IMR-90 (cell line): ENCODE results near the gene COTL1. TPM values are rescaled to one million over a fixed set of nuclear protein-coding genes. Genes with fewer than 3 reads are reported as not detected.

Experiments
- ATAC-seq: fragments of 200-7000 bp; cut with Tn5 transposase; 2 replicates; pipeline ENCODE4 v1.9.1; 2020; ENCODE audit warnings: low read depth, mild to moderate bottlenecking, moderate library complexity
- BruUV-seq: library from RNA; stranded (reverse); fragments of 400-500 nt; replicated peaks from 2 replicates; lab custom pipeline; 2021; lab: Mats Ljungman, UMichigan
- CTCF ChIA-PET: fragments of 300-600 bp; formaldehyde crosslinking; extraction: SDS; loops from one replicate; lab custom pipeline; 2021; ENCODE audit warnings: antibody characterized with exemption; lab: Yijun Ruan, JAX
- POLR2A ChIA-PET: fragments of 300-600 bp; sonication (Branson Sonifier 250); formaldehyde crosslinking; loops from one replicate; lab custom pipeline; 2022; ENCODE audit warnings: antibody characterized with exemption; ENCODE audit not compliant: unreplicated experiment; lab: Charles Lee
- DNase-seq: peaks from one replicate; pipeline ENCODE4 v3.0.0; 2013
- H2AFZ ChIP-seq: replicated peaks from 2 replicates; pipeline ENCODE3; 2013; ENCODE audit warnings: low read length, mild to moderate bottlenecking; ENCODE audit not compliant: poor library complexity
- H2AK5ac ChIP-seq: 2 replicates; pipeline ENCODE4 v1.6.1; 2013; ENCODE audit warnings: low read depth, low read length, inconsistent platforms
- H2AK9ac ChIP-seq: replicated peaks from 2 replicates; pipeline ENCODE3; 2013; ENCODE audit warnings: mild to moderate bottlenecking, low read depth, low read length, moderate library complexity; ENCODE audit not compliant: poor library complexity
- H2BK120ac ChIP-seq: 2 replicates; pipeline ENCODE4 v1.6.1; 2013; ENCODE audit warnings: low read depth, low read length, inconsistent platforms
- H2BK15ac ChIP-seq: 3 replicates; pipeline ENCODE4 v1.6.1; 2013; ENCODE audit warnings: low read depth, low read length, inconsistent platforms
- H2BK20ac ChIP-seq: 2 replicates; pipeline ENCODE4 v1.6.1; 2013; ENCODE audit warnings: low read depth, mild to moderate bottlenecking, inconsistent platforms, low read length, moderate library complexity
- H2BK5ac ChIP-seq: 2 replicates; pipeline ENCODE4 v1.6.1; 2013; ENCODE audit warnings: mild to moderate bottlenecking, low read depth, low read length, inconsistent platforms; ENCODE audit not compliant: poor library complexity, severe bottlenecking
- H3K14ac ChIP-seq: replicated peaks from 2 replicates; pipeline ENCODE4 v1.6.1; 2013; ENCODE audit warnings: low read depth, low read length, inconsistent platforms
- H3K18ac ChIP-seq: 2 replicates; pipeline ENCODE4 v1.6.1; 2013; ENCODE audit warnings: low read depth, low read length, control low read depth
- H3K23ac ChIP-seq: 2 replicates; pipeline ENCODE4 v1.6.1; 2013; ENCODE audit warnings: low read depth, low read length, inconsistent platforms
- H3K27ac ChIP-seq: 2 replicates; pipeline ENCODE4 v1.5.1; 2013; ENCODE audit warnings: mild to moderate bottlenecking, control low read depth, low read length; ENCODE audit not compliant: insufficient read depth
- H3K27me3 ChIP-seq: 2 replicates; pipeline ENCODE4 v1.6.1; 2013; ENCODE audit warnings: low read length; ENCODE audit not compliant: control insufficient read depth, insufficient read depth
- H3K36me3 ChIP-seq: 2 replicates; pipeline ENCODE4 v1.6.1; 2013; ENCODE audit warnings: low read length, mixed read lengths; ENCODE audit not compliant: control insufficient read depth, insufficient read depth
- H3K4ac ChIP-seq: 2 replicates; pipeline ENCODE4 v1.6.1; 2013; ENCODE audit warnings: low read depth, low read length, inconsistent platforms
- H3K4me1 ChIP-seq: 2 replicates; pipeline ENCODE4 v1.6.1; 2013; ENCODE audit warnings: low read length, mixed read lengths; ENCODE audit not compliant: control insufficient read depth, insufficient read depth
- H3K4me2 ChIP-seq: 2 replicates; pipeline ENCODE4 v1.6.1; 2013; ENCODE audit warnings: low read depth, mild to moderate bottlenecking, control low read depth, low read length, moderate library complexity
- H3K4me3 ChIP-seq: 2 replicates; pipeline ENCODE4 v1.5.1; 2013; ENCODE audit warnings: low read depth, mild to moderate bottlenecking, control low read depth, low read length, moderate library complexity; ENCODE audit not compliant: insufficient read depth
- H3K56ac ChIP-seq: 2 replicates; pipeline ENCODE4 v1.6.1; 2013; ENCODE audit warnings: low read length, inconsistent platforms; ENCODE audit not compliant: insufficient read depth; ENCODE audit errors: extremely low read depth
- H3K79me1 ChIP-seq, 2 experiments: 2 replicates each; pipeline ENCODE4 v1.6.1; 2013; ENCODE audit warnings: low read length in 2 of 2, inconsistent platforms in 1 of 2, low read depth in 1 of 2
- H3K9ac ChIP-seq: 2 replicates; pipeline ENCODE4 v1.6.1; 2013; ENCODE audit warnings: low read depth, low read length, control low read depth
- H3K9me1 ChIP-seq: 2 replicates; pipeline ENCODE4 v1.6.1; 2013; ENCODE audit warnings: low read length, inconsistent platforms; ENCODE audit not compliant: insufficient read depth
- H3K9me3 ChIP-seq: 2 replicates; pipeline ENCODE4 v1.6.1; 2013; ENCODE audit warnings: low read length; ENCODE audit not compliant: control insufficient read depth, insufficient read depth
- H4K20me1 ChIP-seq: 2 replicates; pipeline ENCODE4 v1.6.1; 2013; ENCODE audit warnings: low read length, inconsistent platforms; ENCODE audit not compliant: insufficient read depth
- H4K5ac ChIP-seq: 2 replicates; pipeline ENCODE4 v1.6.1; 2013; ENCODE audit warnings: mild to moderate bottlenecking, low read depth, low read length, control low read depth
- H4K8ac ChIP-seq, 2 experiments: 2 replicates each; pipeline ENCODE4 v1.6.1; 2013; ENCODE audit warnings: low read depth in 2 of 2, low read length in 2 of 2, control low read depth in 1 of 2, inconsistent platforms in 1 of 2
- H4K91ac ChIP-seq: 2 replicates; pipeline ENCODE4 v1.6.1; 2013; ENCODE audit warnings: low read depth, low read length, inconsistent platforms; ENCODE audit not compliant: insufficient read depth
- CEBPB ChIP-seq: IDR thresholded peaks from 2 replicates; pipeline ENCODE4 v1.6.1; 2012; ENCODE audit warnings: low read depth, low read length, improper control_type of control experiment
- CHD1 ChIP-seq: IDR thresholded peaks from 2 replicates; pipeline ENCODE4 v1.6.1; 2012; ENCODE audit warnings: low read depth, low read length, improper control_type of control experiment
- FOS ChIP-seq: fragments of 150-350 bp; IDR thresholded peaks from 2 replicates; pipeline ENCODE4 v1.6.1; 2016; ENCODE audit warnings: low read depth, low read length
- MAZ ChIP-seq: IDR thresholded peaks from 2 replicates; pipeline ENCODE4 v1.6.1; 2012; ENCODE audit warnings: low read depth, mild to moderate bottlenecking, low read length, improper control_type of control experiment, moderate library complexity, borderline replicate concordance
- MXI1 ChIP-seq: IDR thresholded peaks from 2 replicates; pipeline ENCODE4 v1.6.1; 2012; ENCODE audit warnings: low read depth, mild to moderate bottlenecking, low read length, moderate library complexity, borderline replicate concordance
- NFE2L2 ChIP-seq: fragments of 150-350 bp; IDR thresholded peaks from 2 replicates; pipeline ENCODE4 v1.6.1; 2016; ENCODE audit warnings: low read depth, mild to moderate bottlenecking, low read length
- POLR2A ChIP-seq: IDR thresholded peaks from 2 replicates; pipeline ENCODE4 v1.6.1; 2012; ENCODE audit warnings: mild to moderate bottlenecking, low read depth, low read length
- RAD21 ChIP-seq: IDR thresholded peaks from 2 replicates; pipeline ENCODE4 v1.6.1; 2012; ENCODE audit warnings: low read length, improper control_type of control experiment
- RCOR1 ChIP-seq: IDR thresholded peaks from 2 replicates; pipeline ENCODE4 v1.6.1; 2012; ENCODE audit warnings: mild to moderate bottlenecking, low read length, improper control_type of control experiment; ENCODE audit not compliant: insufficient replicate concordance
- RFX5 ChIP-seq: IDR thresholded peaks from 2 replicates; pipeline ENCODE4 v1.8.0; 2012; ENCODE audit warnings: low read depth, mild to moderate bottlenecking, low read length, moderate library complexity
- SMC3 ChIP-seq: fragments of 150-350 bp; IDR thresholded peaks from 2 replicates; pipeline ENCODE4 v1.6.1; 2016; ENCODE audit warnings: low read depth, mild to moderate bottlenecking, antibody characterized with exemption, low read length, moderate library complexity
- USF2 ChIP-seq: fragments of 150-350 bp; IDR thresholded peaks from 2 replicates; pipeline ENCODE4 v1.6.1; 2017; ENCODE audit warnings: mild to moderate bottlenecking, antibody characterized with exemption, low read length, low read depth
- WGBS, 2 experiments: methylation state at CpG; one replicate each; pipeline versions ENCODE4 v1.1.5 to v1.1.7; 2013; ENCODE audit warnings: missing lambda C conversion rate in 2 of 2; ENCODE audit not compliant: insufficient read length in 1 of 2; ENCODE audit errors: extremely low coverage in 2 of 2; 5-methylcytosine and 5-hydroxymethylcytosine counted together
- dilution Hi-C: fragments of 300-500 bp; cut with HindIII; formaldehyde crosslinking; loops from one replicate; pipeline ENCODE4 v1.14.3; 2018; ENCODE audit warnings: low sequenced_read_pairs; ENCODE audit not compliant: unreplicated experiment
- in situ Hi-C: fragments of 300-500 bp; cut with MboI; formaldehyde crosslinking; loops from 3 replicates; pipeline ENCODE4 v1.14.3; 2019; ENCODE audit warnings: low sequenced_read_pairs, inconsistent platforms, mixed read lengths
- intact Hi-C: fragments of 100-400 bp; cut with micrococcal nuclease; formaldehyde crosslinking; loops from 2 replicates; pipeline ENCODE4 v1.10.0; 2022
- polyA plus RNA-seq, 3 experiments: library from polyadenylated mRNA; depleted of rRNA; stranded (reverse); fragments of >200 nt; gene quantifications; 2 replicates each; pipeline ENCODE4 v1.2.3, GENCODE V29; 2012; ENCODE audit warnings: low replicate concordance in 1 of 3
- total RNA-seq: library from RNA; depleted of rRNA; stranded (reverse); fragments of >200 nt; gene quantifications from 2 replicates; pipeline ENCODE4 v1.2.3, GENCODE V29; 2012
- TF ChIP-seq, protein P1 (sequence below): conservative IDR thresholded peaks from 2 replicates; pipeline ENCODE4 v1.5.1; 2012; ENCODE audit warnings: mild to moderate bottlenecking, low read depth, low read length, improper control_type of control experiment
- TF ChIP-seq, protein P2 (sequence below): fragments of 150-350 bp; IDR thresholded peaks from 2 replicates; pipeline ENCODE4 v1.6.1; 2016; ENCODE audit warnings: low read depth, mild to moderate bottlenecking, low read length, moderate library complexity, borderline replicate concordance

COTL1 gene
- total and polyA plus RNA-seq, 2 of the 4 experiments (the other 2 are of a cell fraction) = 144 to 258 TPM

DNA sequence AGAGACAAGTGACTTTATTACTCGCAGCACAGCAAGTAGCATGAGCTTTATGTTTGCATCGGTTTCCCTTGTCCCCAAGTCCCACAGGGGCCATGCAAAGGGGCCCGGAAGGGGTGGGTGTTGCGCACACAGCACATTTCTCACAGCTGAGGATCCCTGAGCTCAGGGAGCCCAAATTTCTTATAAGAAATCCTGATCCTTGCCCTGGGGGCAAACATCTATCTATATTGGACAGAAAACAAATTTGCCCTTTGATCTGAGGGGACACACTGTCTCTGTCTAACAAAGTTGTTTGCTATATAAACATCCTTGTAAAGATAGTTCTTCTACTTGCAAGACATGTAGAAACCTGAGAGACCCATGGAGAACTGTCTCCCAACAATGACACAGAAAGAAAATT, 77.7 kb downstream of the COTL1 start:
- Histone ChIP-seq H3K9me1 (peaks cover 5% of the 10 kb centered on the region; the same call in 1 of the 2 replicates), H3K4me2 (no peak overlapping the region), H3K23ac (no peak overlapping the region), H3K79me1 (no peaks in the 10 kb centered on the region), H2BK15ac (no peak overlapping the region), H2AK5ac (no peak overlapping the region), H3K27ac (no peak overlapping the region), H3K56ac (no peak overlapping the region), H3K14ac (no peak overlapping the region), H2BK120ac (no peak overlapping the region), H3K36me3 (no peaks in the 10 kb centered on the region), H3K4ac (no peak overlapping the region), H2AFZ (no peak overlapping the region), H2BK20ac (no peak overlapping the region), H3K18ac (no peak overlapping the region), H4K8ac (no peak overlapping the region), H3K9me3 (no peaks in the 10 kb centered on the region), H4K5ac (no peak overlapping the region), H2BK5ac (no peak overlapping the region), H3K4me1 (peaks cover 7% of the 10 kb centered on the region; the same call in 1 of the 2 replicates), H2AK9ac (no peak overlapping the region), H3K27me3 (no peaks in the 10 kb centered on the region), H3K9ac (no peak overlapping the region), H3K4me3 (no peak overlapping the region), H4K91ac (no peak overlapping the region), H4K20me1 (no peaks in the 10 kb centered on the region)
- dilution Hi-C loops = no loop called here
- BruUV-seq = no TSS peak
- ChIA-PET CTCF (no interaction called here), POLR2A (no interaction called here)
- no peak for ATAC-seq
- intact Hi-C loops = no loop called here
- WGBS, 2 experiments = 85% methylated on average over 2 of the region's 4 CpGs; no CpG with 5 or more reads in 1 of the 2 experiments
- TF ChIP-seq POLR2A (no peak), CEBPB (no peak), SMC3 (no peak), MAZ (no peak), FOS (no peak), CHD1 (no peak), MXI1 (no peak), RAD21 (no peak), USF2 (no peak), RFX5 (no peak), RCOR1 (no peak), NFE2L2 (no peak)
- TF ChIP-seq, protein P1, sequence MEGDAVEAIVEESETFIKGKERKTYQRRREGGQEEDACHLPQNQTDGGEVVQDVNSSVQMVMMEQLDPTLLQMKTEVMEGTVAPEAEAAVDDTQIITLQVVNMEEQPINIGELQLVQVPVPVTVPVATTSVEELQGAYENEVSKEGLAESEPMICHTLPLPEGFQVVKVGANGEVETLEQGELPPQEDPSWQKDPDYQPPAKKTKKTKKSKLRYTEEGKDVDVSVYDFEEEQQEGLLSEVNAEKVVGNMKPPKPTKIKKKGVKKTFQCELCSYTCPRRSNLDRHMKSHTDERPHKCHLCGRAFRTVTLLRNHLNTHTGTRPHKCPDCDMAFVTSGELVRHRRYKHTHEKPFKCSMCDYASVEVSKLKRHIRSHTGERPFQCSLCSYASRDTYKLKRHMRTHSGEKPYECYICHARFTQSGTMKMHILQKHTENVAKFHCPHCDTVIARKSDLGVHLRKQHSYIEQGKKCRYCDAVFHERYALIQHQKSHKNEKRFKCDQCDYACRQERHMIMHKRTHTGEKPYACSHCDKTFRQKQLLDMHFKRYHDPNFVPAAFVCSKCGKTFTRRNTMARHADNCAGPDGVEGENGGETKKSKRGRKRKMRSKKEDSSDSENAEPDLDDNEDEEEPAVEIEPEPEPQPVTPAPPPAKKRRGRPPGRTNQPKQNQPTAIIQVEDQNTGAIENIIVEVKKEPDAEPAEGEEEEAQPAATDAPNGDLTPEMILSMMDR = no peak
- TF ChIP-seq, protein P2, sequence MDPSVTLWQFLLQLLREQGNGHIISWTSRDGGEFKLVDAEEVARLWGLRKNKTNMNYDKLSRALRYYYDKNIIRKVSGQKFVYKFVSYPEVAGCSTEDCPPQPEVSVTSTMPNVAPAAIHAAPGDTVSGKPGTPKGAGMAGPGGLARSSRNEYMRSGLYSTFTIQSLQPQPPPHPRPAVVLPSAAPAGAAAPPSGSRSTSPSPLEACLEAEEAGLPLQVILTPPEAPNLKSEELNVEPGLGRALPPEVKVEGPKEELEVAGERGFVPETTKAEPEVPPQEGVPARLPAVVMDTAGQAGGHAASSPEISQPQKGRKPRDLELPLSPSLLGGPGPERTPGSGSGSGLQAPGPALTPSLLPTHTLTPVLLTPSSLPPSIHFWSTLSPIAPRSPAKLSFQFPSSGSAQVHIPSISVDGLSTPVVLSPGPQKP = no peak
- no peak for DNase-seq
- in situ Hi-C loops = no loop called here
